Stimulated activated CD4-positive, alpha-beta T cell treated with anti-CD3 and anti-CD28 coated beads, TNF-alpha, amount 100 ng/mL, for 24 hours (primary cell): ENCODE data around the gene RUFY4.

ENCODE experiments used
- DNase-seq, 3 experiments: peaks; one replicate each; pipeline ENCODE4 v3.0.0-alpha.2; 2020; ENCODE audit warnings: low read depth in 3 of 3

Gene RUFY4

GRCh38 chr2:218068721-218069334 lies at the start of gene RUFY4:
Gene RUFY4 (plus strand): TSS chr2:218069253. CDS start chr2:218070606, 1,353 bp downstream.
- peak; percentile 32 to 47 (median 46) for DNase-seq

- DNase-seq = no peak
Observed at GRCh38 chr2:218019411-218020060, 49.5 kb upstream of the RUFY4 start.

- no peak for DNase-seq
Observed at GRCh38 chr2:218020281-218020680, 48.8 kb upstream of the RUFY4 start.

GRCh38 chr2:218020966-218021535 lies 48.0 kb upstream of the RUFY4 start:
- DNase-seq = no peak

- DNase-seq = no peak
Observed at GRCh38 chr2:218021536-218022071, 47.4 kb upstream of the RUFY4 start.

- DNase-seq = no peak
Observed at GRCh38 chr2:218022131-218022850, 46.8 kb upstream of the RUFY4 start.

GRCh38 chr2:218022851-218023530 lies 46.1 kb upstream of the RUFY4 start:
- no peak for DNase-seq

- DNase-seq = no peak
Observed at GRCh38 chr2:218023636-218024035, 45.4 kb upstream of the RUFY4 start.

GRCh38 chr2:218024336-218024735 lies 44.7 kb upstream of the RUFY4 start:
- no peak for DNase-seq

GRCh38 chr2:218024871-218025270 lies 44.2 kb upstream of the RUFY4 start:
- no peak for DNase-seq

- no peak for DNase-seq
Observed at GRCh38 chr2:218026244-218026643, 42.8 kb upstream of the RUFY4 start.

GRCh38 chr2:218026676-218027425 lies 42.2 kb upstream of the RUFY4 start:
- DNase-seq = no peak

- no peak for DNase-seq
Observed at GRCh38 chr2:218027426-218028188, 41.4 kb upstream of the RUFY4 start.

GRCh38 chr2:218028189-218028495 lies 40.9 kb upstream of the RUFY4 start:
- no peak for DNase-seq

- no peak for DNase-seq
Observed at GRCh38 chr2:218028562-218029348, 40.3 kb upstream of the RUFY4 start.

- DNase-seq = no peak
Observed at GRCh38 chr2:218029366-218030360, 39.4 kb upstream of the RUFY4 start.

GRCh38 chr2:218030409-218031195 lies 38.5 kb upstream of the RUFY4 start:
- DNase-seq = no peak

GRCh38 chr2:218031261-218031660 lies 37.8 kb upstream of the RUFY4 start:
- no peak for DNase-seq
